Sigmoid colon (tissue), 7 donors: Measurements from ENCODE around the gene C8G. TPM values are rescaled to one million over a fixed set of nuclear protein-coding genes. Genes with fewer than 3 reads are reported as not detected.

Source experiments
- DNase-seq: peaks from one replicate; pipeline ENCODE4 v3.0.0-alpha.2; 2019
- H3K27ac ChIP-seq, 4 donors: fragments of 200-600 bp; sonication (generic); one replicate each; pipeline ENCODE4 v1.5.1; 2016 to 2019; ENCODE audit warnings: mild to moderate bottlenecking in 1 of 4
- H3K27me3 ChIP-seq, 3 donors: fragments of 200-600 bp; sonication (generic); one replicate each; pipeline ENCODE4 v1.5.1; 2019; ENCODE audit warnings: mild to moderate bottlenecking in 1 of 3
- H3K36me3 ChIP-seq, 4 donors: fragments of 200-600 bp; sonication (generic); one replicate each; pipeline ENCODE4 v1.5.1; 2016 to 2019
- H3K4me1 ChIP-seq, 4 donors: fragments of 200-600 bp; sonication (generic); one replicate each; pipeline ENCODE4 v1.5.1; 2017 to 2019
- H3K4me3 ChIP-seq, 4 donors: fragments of 200-600 bp; sonication (generic); one replicate each; pipeline ENCODE4 v1.5.1; 2017 to 2019; ENCODE audit warnings: mild to moderate bottlenecking in 2 of 4, moderate library complexity in 1 of 4
- H3K9me3 ChIP-seq, 4 donors: fragments of 200-600 bp in 3 of 4; sonication (generic) in 3 of 4; one replicate each; pipeline versions ENCODE4 v1.5.1 to v1.6.1; 2013 to 2019
- EP300 ChIP-seq, 4 donors: sonication (generic); formaldehyde crosslinking; IDR thresholded peaks; one replicate each; pipeline ENCODE4 v1.6.1; 2017; ENCODE audit warnings: antibody characterized with exemption in 4 of 4
- POLR2A ChIP-seq, 2 donors: fragments of 450-650 bp; IDR thresholded peaks; one replicate each; pipeline ENCODE4 v1.6.1; 2016; ENCODE audit warnings: antibody characterized with exemption in 2 of 2, mild to moderate bottlenecking in 2 of 2, moderate library complexity in 2 of 2
- POLR2AphosphoS5 ChIP-seq, 4 donors: sonication (generic); formaldehyde crosslinking; IDR thresholded peaks; one replicate each; pipeline ENCODE4 v1.6.1; 2017; ENCODE audit warnings: antibody characterized with exemption in 4 of 4
- WGBS, 2 donors: extraction: QIAGEN DNeasy Blood & Tissue Kit; methylation state at CpG; one replicate each; pipeline ENCODE4 v1.1.7; 2013; 5-methylcytosine and 5-hydroxymethylcytosine counted together
- intact Hi-C: fragments of 100-400 bp; cut with DNase I; formaldehyde crosslinking; loops from one replicate; pipeline ENCODE4 v1.15.1; 2023
- polyA plus RNA-seq, 3 donors: library from polyadenylated mRNA; stranded (reverse); fragments of 200-250 nt; gene quantifications; one replicate each; pipeline ENCODE4 v1.2.3, GENCODE V29; 2013
- total RNA-seq, 4 donors: library from RNA; depleted of rRNA; stranded (reverse); fragments of >200 nt; gene quantifications; one replicate each; pipeline ENCODE4 v1.1.0, GENCODE V29; 2016
- TF ChIP-seq, protein P1 (sequence below), 4 experiments: fragments of 450-650 bp in 3 of 4; fragments of 200-600 bp in 1 of 4; IDR thresholded peaks; one replicate each; pipeline ENCODE4 v1.5.1; 2016 to 2019; ENCODE audit warnings: antibody characterized with exemption in 4 of 4, mild to moderate bottlenecking in 3 of 4, moderate library complexity in 2 of 4
- donor health status: healthy with polysubstance abuse.
- donor health status: Bipolar disorder and iron deficiency.
- donor health status: healthy.

The C8G gene
- total and polyA plus RNA-seq, 7 donors = 4.2 to 11.1 (median 5.4) TPM; not detected in 4

DNA sequence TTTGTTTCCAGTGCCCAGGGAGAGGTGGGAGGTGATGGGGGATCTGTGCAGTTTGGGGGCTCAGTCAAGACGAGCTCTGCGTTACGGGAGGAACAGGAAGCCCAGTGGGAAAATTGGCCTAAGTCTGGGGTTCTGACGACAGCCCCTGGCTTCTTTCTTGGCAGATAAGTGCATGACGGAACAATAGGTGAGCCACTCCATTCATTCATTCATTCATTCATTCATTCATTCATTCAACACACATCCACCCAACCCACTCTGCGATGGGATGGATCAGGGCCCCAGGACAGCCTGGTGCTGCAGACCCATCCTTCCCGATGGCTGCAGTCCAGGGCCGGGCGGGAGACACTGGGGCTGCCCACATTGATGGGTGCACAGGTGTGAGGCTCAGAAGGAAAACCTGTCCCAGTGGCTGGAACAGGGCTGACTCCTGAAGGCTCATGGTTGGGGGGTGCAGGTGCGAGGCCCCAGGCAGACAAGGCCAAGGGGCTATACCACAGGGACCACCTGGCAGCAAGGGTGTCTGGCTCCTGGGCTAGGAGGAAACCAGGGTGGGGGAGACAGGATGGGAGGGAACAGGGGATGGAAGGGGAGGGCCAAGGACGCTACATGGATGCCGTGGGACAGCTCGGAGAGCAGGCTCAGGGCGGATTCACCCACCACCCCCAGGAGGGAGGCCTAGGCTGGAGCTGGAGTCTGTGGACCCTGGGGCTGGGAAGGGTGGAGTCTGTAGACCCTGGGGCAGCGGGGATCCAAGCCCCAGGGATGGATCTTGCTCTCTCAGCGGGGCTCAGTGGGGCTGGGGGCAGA lies 35.8 kb downstream of the C8G start:
- intact Hi-C loops = no loop called here
- H3K4me1 ChIP-seq = peaks cover 0 to 27% (median 16%) of the 10 kb centered on the region in 4 donors
- TF ChIP-seq, protein P1, sequence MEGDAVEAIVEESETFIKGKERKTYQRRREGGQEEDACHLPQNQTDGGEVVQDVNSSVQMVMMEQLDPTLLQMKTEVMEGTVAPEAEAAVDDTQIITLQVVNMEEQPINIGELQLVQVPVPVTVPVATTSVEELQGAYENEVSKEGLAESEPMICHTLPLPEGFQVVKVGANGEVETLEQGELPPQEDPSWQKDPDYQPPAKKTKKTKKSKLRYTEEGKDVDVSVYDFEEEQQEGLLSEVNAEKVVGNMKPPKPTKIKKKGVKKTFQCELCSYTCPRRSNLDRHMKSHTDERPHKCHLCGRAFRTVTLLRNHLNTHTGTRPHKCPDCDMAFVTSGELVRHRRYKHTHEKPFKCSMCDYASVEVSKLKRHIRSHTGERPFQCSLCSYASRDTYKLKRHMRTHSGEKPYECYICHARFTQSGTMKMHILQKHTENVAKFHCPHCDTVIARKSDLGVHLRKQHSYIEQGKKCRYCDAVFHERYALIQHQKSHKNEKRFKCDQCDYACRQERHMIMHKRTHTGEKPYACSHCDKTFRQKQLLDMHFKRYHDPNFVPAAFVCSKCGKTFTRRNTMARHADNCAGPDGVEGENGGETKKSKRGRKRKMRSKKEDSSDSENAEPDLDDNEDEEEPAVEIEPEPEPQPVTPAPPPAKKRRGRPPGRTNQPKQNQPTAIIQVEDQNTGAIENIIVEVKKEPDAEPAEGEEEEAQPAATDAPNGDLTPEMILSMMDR (IDR thresholded peaks at IDR 0.05) = no peak
- TF ChIP-seq EP300 (IDR thresholded peaks at IDR 0.05) (no peak), POLR2A (IDR thresholded peaks at IDR 0.05) (no peak), POLR2AphosphoS5 (IDR thresholded peaks at IDR 0.05) (no peak)
- H3K27ac ChIP-seq = peak overlapping the region in 1 of 4 donors; percentile 20
- H3K4me3 ChIP-seq = no peak overlapping the region
- H3K27me3 ChIP-seq = peaks cover 15 to 59% (median 58%) of the 10 kb centered on the region in 3 donors
- no peaks in the 10 kb centered on the region for H3K9me3 ChIP-seq
- no peaks in the 10 kb centered on the region for H3K36me3 ChIP-seq
- WGBS, 2 donors = 90 to 92% methylated on average over 16 of the region's 16 CpGs
- DNase-seq = no peak

GRCh38 chr9:136981588-136982231 lies 36.7 kb downstream of the C8G start:
- WGBS, 2 donors = 74 to 75% methylated on average over 17 of the region's 17 CpGs
- intact Hi-C loops = no loop called here

DNA sequence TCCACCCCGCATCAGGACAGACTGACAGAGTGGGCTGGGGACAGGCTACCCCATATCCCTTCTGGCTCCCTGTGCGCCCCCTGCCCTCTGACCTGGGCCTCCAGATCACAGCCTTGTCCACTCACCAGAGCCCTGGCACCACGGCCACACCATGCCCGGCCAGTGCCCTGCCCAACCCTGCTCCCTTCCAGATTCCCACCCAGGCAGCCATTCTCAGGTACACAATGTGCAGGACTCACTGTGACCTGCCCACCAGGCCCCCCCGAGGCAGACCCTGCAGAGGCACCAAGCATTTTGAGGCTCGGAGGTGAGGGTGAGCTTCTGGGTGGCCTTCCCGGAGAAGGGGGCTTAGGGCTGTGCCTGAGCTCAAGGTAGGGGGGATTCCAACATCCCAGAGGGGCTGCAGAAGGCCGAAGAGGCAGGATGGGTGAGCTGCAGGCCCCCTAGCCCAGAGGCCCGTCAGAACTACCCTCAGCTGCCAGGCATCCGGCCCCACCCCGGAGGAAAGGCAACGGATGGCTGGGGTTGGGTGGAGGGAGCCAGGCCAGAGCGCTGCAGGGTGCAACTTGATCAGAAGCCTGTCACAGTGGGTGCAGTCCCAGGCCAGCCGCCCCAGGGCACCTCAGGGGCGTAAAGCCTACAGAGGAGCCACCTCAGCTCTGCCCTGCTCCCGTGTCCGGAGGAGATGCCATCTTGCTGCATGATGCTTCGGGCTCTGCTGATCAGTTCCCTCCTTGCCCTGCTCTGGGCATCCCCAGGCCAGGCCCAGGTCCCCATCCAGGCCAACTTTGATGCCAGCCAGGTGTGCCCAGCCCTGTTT lies 37.4 kb downstream of the C8G start, which contains the start of gene LCNL1:
TSS of gene LCNL1 (plus strand) at position 762 of the 820 bp plus-strand sequence. CDS start 594 bp downstream, outside the sequence.
- WGBS, 2 donors = 77 to 89% methylated on average over 18 of the region's 18 CpGs
- no peak for TF ChIP-seq POLR2AphosphoS5 (IDR thresholded peaks at IDR 0.05)
- no peak for TF ChIP-seq EP300 (IDR thresholded peaks at IDR 0.05)
- TF ChIP-seq, protein P1 (IDR thresholded peaks at IDR 0.05) = no peak
- no peak for TF ChIP-seq POLR2A (IDR thresholded peaks at IDR 0.05)

More at GRCh38 chr9:136981588-136982231, 36.7 kb downstream of the C8G start:
- Histone ChIP-seq H3K27me3 (peaks cover 16 to 65% (median 65%) of the 10 kb centered on the region in 3 donors), H3K36me3 (no peaks in the 10 kb centered on the region), H3K9me3 (no peaks in the 10 kb centered on the region), H3K27ac (peak overlapping the region in 1 of 4 donors; percentile 20), H3K4me1 (peaks cover 0 to 28% (median 16%) of the 10 kb centered on the region in 4 donors), H3K4me3 (no peak overlapping the region)
- no peak for DNase-seq
- no peak for TF ChIP-seq POLR2AphosphoS5 (IDR thresholded peaks at IDR 0.05)
- TF ChIP-seq, protein P1 (IDR thresholded peaks at IDR 0.05) = no peak
- TF ChIP-seq EP300 (IDR thresholded peaks at IDR 0.05) = no peak
- no peak for TF ChIP-seq POLR2A (IDR thresholded peaks at IDR 0.05)

GRCh38 chr9:136983167-136983566 lies 38.1 kb downstream of the C8G start:
- Histone ChIP-seq H3K36me3 (no peaks in the 10 kb centered on the region), H3K27ac (no peak overlapping the region), H3K27me3 (peaks cover 16 to 69% (median 57%) of the 10 kb centered on the region in 3 donors), H3K4me3 (no peak overlapping the region), H3K4me1 (peaks cover 0 to 16% (median 6%) of the 10 kb centered on the region in 4 donors), H3K9me3 (no peaks in the 10 kb centered on the region)
- TF ChIP-seq POLR2AphosphoS5 (IDR thresholded peaks at IDR 0.05) (no peak), POLR2A (IDR thresholded peaks at IDR 0.05) (no peak), EP300 (IDR thresholded peaks at IDR 0.05) (no peak)
- TF ChIP-seq, protein P1 (IDR thresholded peaks at IDR 0.05) = no peak
- 80 to 81% methylated on average over 9 of the region's 9 CpGs for WGBS, 2 donors
- no peak for DNase-seq
- intact Hi-C loops = no loop called here

More for the DNA sequence above, 37.4 kb downstream of the C8G start, which contains the start of gene LCNL1:
- Histone ChIP-seq H3K9me3 (no peaks in the 10 kb centered on the region), H3K4me3 (no peak within 1 kb of the TSS), H3K27ac (no peak within 1 kb of the TSS), H3K36me3 (no peaks in the 10 kb centered on the region), H3K27me3 (peaks cover 16 to 69% (median 64%) of the 10 kb centered on the region in 3 donors), H3K4me1 (peaks cover 0 to 24% (median 13%) of the 10 kb centered on the region in 4 donors)
- DNase-seq = no peak
- intact Hi-C loops = no loop called here
